Measurements from ENCODE around the gene POC1A.

DNA sequence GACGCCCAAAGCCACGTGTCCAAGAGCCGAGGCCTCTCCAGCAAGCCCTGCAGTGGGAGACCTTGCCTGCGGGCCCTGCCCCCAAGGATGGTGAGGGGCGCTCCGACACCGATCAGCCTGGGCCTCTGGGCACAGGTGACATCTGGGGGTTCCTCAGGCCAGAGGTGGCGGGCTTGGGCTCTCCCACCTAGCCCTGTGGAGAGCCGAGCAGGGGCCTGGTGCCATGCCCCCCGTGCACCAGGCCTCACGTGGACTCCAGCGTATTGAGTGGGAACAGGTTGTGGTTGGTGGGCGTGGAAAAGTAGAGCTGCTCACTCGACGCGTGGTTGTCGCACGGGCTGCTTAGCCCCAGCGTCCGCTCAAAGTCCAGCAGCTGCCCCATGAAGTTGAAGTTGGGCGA lies 103.7 kb downstream of the POC1A start:
- TF ChIP-seq, protein P1, sequence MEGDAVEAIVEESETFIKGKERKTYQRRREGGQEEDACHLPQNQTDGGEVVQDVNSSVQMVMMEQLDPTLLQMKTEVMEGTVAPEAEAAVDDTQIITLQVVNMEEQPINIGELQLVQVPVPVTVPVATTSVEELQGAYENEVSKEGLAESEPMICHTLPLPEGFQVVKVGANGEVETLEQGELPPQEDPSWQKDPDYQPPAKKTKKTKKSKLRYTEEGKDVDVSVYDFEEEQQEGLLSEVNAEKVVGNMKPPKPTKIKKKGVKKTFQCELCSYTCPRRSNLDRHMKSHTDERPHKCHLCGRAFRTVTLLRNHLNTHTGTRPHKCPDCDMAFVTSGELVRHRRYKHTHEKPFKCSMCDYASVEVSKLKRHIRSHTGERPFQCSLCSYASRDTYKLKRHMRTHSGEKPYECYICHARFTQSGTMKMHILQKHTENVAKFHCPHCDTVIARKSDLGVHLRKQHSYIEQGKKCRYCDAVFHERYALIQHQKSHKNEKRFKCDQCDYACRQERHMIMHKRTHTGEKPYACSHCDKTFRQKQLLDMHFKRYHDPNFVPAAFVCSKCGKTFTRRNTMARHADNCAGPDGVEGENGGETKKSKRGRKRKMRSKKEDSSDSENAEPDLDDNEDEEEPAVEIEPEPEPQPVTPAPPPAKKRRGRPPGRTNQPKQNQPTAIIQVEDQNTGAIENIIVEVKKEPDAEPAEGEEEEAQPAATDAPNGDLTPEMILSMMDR (IDR thresholded peaks at IDR 0.05; ENCODE audit: extremely low read depth in 1 of 2, insufficient read depth in 1 of 2, low read depth in 1 of 2, low read length in 2 of 2) = no peak
- TF ChIP-seq POLR2A (IDR thresholded peaks at IDR 0.05; ENCODE audit: low read depth, low read length) (no peak), MYC (IDR thresholded peaks at IDR 0.05; ENCODE audit: low read depth, low read length) (no peak), EZH2 (IDR thresholded peaks at IDR 0.05; ENCODE audit: borderline replicate concordance, low read depth, low read length, severe bottlenecking) (no peak), FOS (IDR thresholded peaks at IDR 0.05; ENCODE audit: borderline replicate concordance, insufficient read depth, low read length) (no peak), JUN (IDR thresholded peaks at IDR 0.05; ENCODE audit: borderline replicate concordance, insufficient read depth, insufficient read length, low read depth) (no peak), POLR2AphosphoS5 (IDR thresholded peaks at IDR 0.05; ENCODE audit: insufficient read depth, low read depth, low read length) (no peak)

All from endothelial cell of umbilical vein (primary cell).